ENCODE measurements around the gene OR5AU1. TPM values are rescaled to one million over a fixed set of nuclear protein-coding genes. Genes with fewer than 3 reads are reported as not detected.

OR5AU1 gene
- total and polyA plus RNA-seq, 2 of the 13 experiments (the other 11 are each of a cell fraction or from before 2014, with no cell fraction given) = not detected

GRCh38 chr14:21106498-21107282 is 49.2 kb downstream of the OR5AU1 start:
- Histone ChIP-seq H3K4me2 (ENCODE audit: low read depth, low read length) (peak overlapping the region; percentile 94), H3K27me3 (ENCODE audit: control insufficient read depth in 1 of 2, insufficient read depth in 2 of 2, low read length in 2 of 2) (no peaks in the 10 kb centered on the region; a peak in 1 of 5 replicates), H3K36me3 (replicated peaks in 1 of 2; ENCODE audit: control insufficient read depth in 1 of 2, insufficient read depth in 2 of 2, low read length in 2 of 2) (no peaks in the 10 kb centered on the region), H3K4me1 (ENCODE audit: insufficient read depth, low read length) (peaks cover 75% of the 10 kb centered on the region), H3K27ac (ENCODE audit: extremely low read length, insufficient read depth, low read length) (peak overlapping the region; percentile 53), H4K20me1 (ENCODE audit: insufficient read depth, low read length) (no peaks in the 10 kb centered on the region), H3K9ac (ENCODE audit: insufficient read depth, low read depth, low read length) (peak overlapping the region; percentile 58), H3K79me2 (ENCODE audit: insufficient read depth, low read length) (peaks cover 11% of the 10 kb centered on the region), H2AFZ (ENCODE audit: low read length) (peak overlapping the region; percentile 95), H3K9me3 (ENCODE audit: low read length) (no peaks in the 10 kb centered on the region), H3K4me3 (replicated peaks in 1 of 3; ENCODE audit: insufficient read depth in 1 of 3, low read depth in 2 of 3, low read length in 3 of 3) (peak overlapping the region; percentile 51 to 67 (median 62))
- ATAC-seq (peak; percentile 45), FAIRE-seq (peak; percentile 76), DNase-seq (ENCODE audit: low spot score) (peak; percentile 84)
- intact Hi-C loops (cut with micrococcal nuclease; ENCODE audit: unreplicated experiment) (no loop called here), in situ Hi-C loops (cut with HindIII; ENCODE audit: extremely low pct_ligation_motif_present, low pct_unique_long_range_greater_than_20kb) (no loop called here)
- 1% methylated on average over 11 of the region's 11 CpGs for WGBS (ENCODE audit: low lambda C conversion rate)
- CTCF ChIA-PET (ENCODE audit: low intra/inter-chr PET ratio, low total read pairs) = interaction anchor here (1.1 to 8.0 kb wide), 6 partner anchors 14 to 95 kb away, joined by 4 to 320 read pairs (median 20); partner anchors contain the start of genes ARHGEF40 and ZNF219
- no TSS peak for BruUV-seq (replicated peaks)
- POLR2A ChIA-PET = interaction anchor here (0.7 to 4.7 kb wide), 5 partner anchors 9 to 92 kb away, joined by 4 to 91 read pairs (median 5); no protein-coding TSS in a partner anchor
- TF ChIP-seq, protein P1, sequence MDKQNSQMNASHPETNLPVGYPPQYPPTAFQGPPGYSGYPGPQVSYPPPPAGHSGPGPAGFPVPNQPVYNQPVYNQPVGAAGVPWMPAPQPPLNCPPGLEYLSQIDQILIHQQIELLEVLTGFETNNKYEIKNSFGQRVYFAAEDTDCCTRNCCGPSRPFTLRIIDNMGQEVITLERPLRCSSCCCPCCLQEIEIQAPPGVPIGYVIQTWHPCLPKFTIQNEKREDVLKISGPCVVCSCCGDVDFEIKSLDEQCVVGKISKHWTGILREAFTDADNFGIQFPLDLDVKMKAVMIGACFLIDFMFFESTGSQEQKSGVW (CRISPR knock-in tag; IDR thresholded peaks at IDR 0.05; ENCODE audit: borderline replicate concordance) = no peak
- TF ChIP-seq HDAC1 (CRISPR knock-in tag; IDR thresholded peaks at IDR 0.05) (peak; percentile 78), TEAD3 (CRISPR knock-in tag; optimal IDR thresholded peaks at IDR 0.05; ENCODE audit: borderline replicate concordance) (peak; percentile 57), ZNF556 (CRISPR knock-in tag; IDR thresholded peaks at IDR 0.05; ENCODE audit: borderline replicate concordance) (peak; percentile 74; the same call in 1 of the 2 replicates), ZNF430 (CRISPR knock-in tag; IDR thresholded peaks at IDR 0.05) (peak; percentile 30; the same call in 1 of the 2 replicates), RARA (CRISPR knock-in tag; IDR thresholded peaks at IDR 0.05) (peak; percentile 55; the same call in 1 of the 2 replicates), ZNF652 (CRISPR knock-in tag; IDR thresholded peaks at IDR 0.05; ENCODE audit: borderline replicate concordance, low read depth) (no peak), ZNF282 (IDR thresholded peaks at IDR 0.05; ENCODE audit: partially characterized antibody) (no peak), PHB2 (IDR thresholded peaks at IDR 0.05; ENCODE audit: partially characterized antibody) (no peak), ZMAT5 (CRISPR knock-in tag; IDR thresholded peaks at IDR 0.05; ENCODE audit: borderline replicate concordance, low read depth) (no peak), ZSCAN31 (CRISPR knock-in tag; IDR thresholded peaks at IDR 0.05; ENCODE audit: low read depth) (peak; percentile 81), KLF15 (CRISPR knock-in tag; IDR thresholded peaks at IDR 0.05; ENCODE audit: borderline replicate concordance) (no peak), GTF3A (CRISPR knock-in tag; conservative IDR thresholded peaks at IDR 0.05) (0 out of 2 replicates have a peak, but pooled peaks have one; percentile 65), POGZ (CRISPR knock-in tag; IDR thresholded peaks at IDR 0.05) (peak; percentile 53), NR2F6 (IDR thresholded peaks at IDR 0.05) (peak; percentile 63), NR2F6 (CRISPR knock-in tag; IDR thresholded peaks at IDR 0.05) (peak; percentile 78), ASH2L (IDR thresholded peaks at IDR 0.05; ENCODE audit: insufficient read length, low read depth, low read length) (peak; percentile 54), IRF2 (CRISPR knock-in tag; IDR thresholded peaks at IDR 0.05) (peak; percentile 75), GATAD1 (CRISPR knock-in tag; IDR thresholded peaks at IDR 0.05) (peak; percentile 70; the same call in 1 of the 2 replicates), NRL (CRISPR knock-in tag; IDR thresholded peaks at IDR 0.05; ENCODE audit: borderline replicate concordance) (peak; percentile 80; the same call in 1 of the 2 replicates)
- TF ChIP-seq, protein P2, sequence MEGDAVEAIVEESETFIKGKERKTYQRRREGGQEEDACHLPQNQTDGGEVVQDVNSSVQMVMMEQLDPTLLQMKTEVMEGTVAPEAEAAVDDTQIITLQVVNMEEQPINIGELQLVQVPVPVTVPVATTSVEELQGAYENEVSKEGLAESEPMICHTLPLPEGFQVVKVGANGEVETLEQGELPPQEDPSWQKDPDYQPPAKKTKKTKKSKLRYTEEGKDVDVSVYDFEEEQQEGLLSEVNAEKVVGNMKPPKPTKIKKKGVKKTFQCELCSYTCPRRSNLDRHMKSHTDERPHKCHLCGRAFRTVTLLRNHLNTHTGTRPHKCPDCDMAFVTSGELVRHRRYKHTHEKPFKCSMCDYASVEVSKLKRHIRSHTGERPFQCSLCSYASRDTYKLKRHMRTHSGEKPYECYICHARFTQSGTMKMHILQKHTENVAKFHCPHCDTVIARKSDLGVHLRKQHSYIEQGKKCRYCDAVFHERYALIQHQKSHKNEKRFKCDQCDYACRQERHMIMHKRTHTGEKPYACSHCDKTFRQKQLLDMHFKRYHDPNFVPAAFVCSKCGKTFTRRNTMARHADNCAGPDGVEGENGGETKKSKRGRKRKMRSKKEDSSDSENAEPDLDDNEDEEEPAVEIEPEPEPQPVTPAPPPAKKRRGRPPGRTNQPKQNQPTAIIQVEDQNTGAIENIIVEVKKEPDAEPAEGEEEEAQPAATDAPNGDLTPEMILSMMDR (CRISPR knock-in tag; IDR thresholded peaks at IDR 0.05) = peak; percentile 99
